ENCODE measurements around the gene PDZD4.

- TF ChIP-seq EZH2phosphoT487 (IDR thresholded peaks at IDR 0.05; ENCODE audit: borderline replicate concordance, low read length) (no peak), EZH2 (IDR thresholded peaks at IDR 0.05; ENCODE audit: low read length, unreplicated experiment) (no peak)
- TF ChIP-seq, protein P1, sequence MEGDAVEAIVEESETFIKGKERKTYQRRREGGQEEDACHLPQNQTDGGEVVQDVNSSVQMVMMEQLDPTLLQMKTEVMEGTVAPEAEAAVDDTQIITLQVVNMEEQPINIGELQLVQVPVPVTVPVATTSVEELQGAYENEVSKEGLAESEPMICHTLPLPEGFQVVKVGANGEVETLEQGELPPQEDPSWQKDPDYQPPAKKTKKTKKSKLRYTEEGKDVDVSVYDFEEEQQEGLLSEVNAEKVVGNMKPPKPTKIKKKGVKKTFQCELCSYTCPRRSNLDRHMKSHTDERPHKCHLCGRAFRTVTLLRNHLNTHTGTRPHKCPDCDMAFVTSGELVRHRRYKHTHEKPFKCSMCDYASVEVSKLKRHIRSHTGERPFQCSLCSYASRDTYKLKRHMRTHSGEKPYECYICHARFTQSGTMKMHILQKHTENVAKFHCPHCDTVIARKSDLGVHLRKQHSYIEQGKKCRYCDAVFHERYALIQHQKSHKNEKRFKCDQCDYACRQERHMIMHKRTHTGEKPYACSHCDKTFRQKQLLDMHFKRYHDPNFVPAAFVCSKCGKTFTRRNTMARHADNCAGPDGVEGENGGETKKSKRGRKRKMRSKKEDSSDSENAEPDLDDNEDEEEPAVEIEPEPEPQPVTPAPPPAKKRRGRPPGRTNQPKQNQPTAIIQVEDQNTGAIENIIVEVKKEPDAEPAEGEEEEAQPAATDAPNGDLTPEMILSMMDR (conservative IDR thresholded peaks at IDR 0.05; ENCODE audit: low read depth, low read length) = no peak
Measured at GRCh38 chrX:153875391-153876111, 45.2 kb upstream of the PDZD4 start.
